Measurements from ENCODE around the gene TTC33. TPM values are rescaled to one million over a fixed set of nuclear protein-coding genes. Genes with fewer than 3 reads are reported as not detected.
"Not testable (repeated sequence)": the region's sequence is repeated elsewhere in the genome, so short reads cannot be mapped to it uniquely, and the experiment has no call there.

Gene TTC33
- total RNA-seq, 1 donor from 2014 or later, result 20.3 TPM

- peak; percentile 5 for DNase-seq
Observed at GRCh38 chr5:40605295-40605958, 150.3 kb downstream of the TTC33 start.

DNA sequence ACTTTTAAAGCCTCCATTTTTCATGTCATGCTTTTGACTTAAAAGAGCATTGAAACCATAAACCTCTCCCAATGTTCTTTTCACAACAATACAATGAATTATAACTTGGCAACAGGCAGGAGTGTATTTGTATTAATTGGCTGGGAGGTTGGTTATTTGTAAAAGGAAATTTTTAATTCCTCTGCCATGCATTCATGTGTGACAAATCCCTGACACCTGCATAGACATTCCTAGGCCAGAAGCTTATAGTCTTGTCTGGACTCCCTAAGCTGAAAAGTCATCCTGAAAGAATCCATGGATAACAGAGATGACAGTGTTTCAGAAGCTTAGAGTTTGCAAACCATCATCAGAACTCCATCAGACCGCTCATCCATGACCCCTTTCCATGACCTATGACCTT is 152.4 kb downstream of the TTC33 start:
- DNase-seq, result peak; percentile 58

- no peak for DNase-seq
Observed at GRCh38 chr5:40601198-40601868, 154.4 kb downstream of the TTC33 start.

DNA sequence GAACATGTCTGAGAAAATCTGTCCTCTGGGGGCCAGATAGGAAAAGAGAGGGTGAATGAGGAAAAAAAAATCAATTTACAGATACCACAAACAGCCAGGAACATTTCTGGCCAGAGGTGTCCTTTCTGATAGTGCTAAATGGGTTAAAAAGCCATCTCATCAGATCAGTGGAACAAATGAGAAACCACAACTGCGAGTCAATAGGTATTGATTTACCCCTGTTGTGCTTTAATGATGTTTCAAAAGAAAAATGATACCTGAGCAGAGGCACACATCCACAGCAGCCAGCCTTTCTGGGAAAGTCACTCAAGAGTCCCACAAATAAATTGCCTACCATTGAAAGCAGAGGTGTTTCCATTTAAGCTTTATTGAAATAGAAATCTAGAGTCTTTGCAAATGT is 155.4 kb downstream of the TTC33 start:
- DNase-seq, result no peak

GRCh38 chr5:40599676-40600075 is 156.1 kb downstream of the TTC33 start:
- no peak for DNase-seq

- DNase-seq, result peak; percentile 19
Observed at GRCh38 chr5:40594811-40595210, 160.9 kb downstream of the TTC33 start.

DNA sequence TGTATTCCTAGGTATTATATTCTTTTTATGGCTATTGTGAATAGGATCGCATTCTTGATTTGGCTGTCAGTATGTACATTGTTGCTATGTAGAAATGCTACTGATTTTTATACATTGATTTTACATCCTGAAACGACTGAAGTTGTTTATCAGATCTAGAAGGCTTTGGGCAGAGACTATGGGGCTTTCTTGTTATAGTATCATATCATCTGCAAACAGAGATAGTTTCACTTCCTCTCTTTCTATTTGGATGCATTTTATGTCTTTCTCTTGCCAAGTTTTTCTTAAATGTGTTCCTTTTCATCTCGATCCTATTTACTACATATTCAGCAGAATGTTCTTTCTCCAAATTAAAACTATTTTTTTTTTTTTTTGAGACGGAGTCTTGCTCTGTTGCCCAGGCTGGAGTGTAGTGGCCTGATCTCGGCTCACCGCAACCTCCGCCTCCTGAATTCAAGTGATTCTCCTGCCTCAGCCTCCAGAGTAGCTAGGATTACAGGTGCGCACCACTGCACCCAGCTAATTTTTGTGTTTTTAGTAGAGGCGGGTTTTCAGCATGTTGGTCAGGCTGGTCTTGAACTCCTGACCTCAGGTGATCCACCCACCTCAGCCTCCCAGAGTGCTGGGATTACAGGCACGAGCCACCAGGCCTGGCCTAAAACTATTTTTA is 163.9 kb downstream of the TTC33 start:
- peak; percentile 40 for DNase-seq

- no peak for DNase-seq
Observed at GRCh38 chr5:40587376-40587775, 168.4 kb downstream of the TTC33 start.

GRCh38 chr5:40585537-40586267 is 170.1 kb downstream of the TTC33 start:
- no peak for DNase-seq

DNA sequence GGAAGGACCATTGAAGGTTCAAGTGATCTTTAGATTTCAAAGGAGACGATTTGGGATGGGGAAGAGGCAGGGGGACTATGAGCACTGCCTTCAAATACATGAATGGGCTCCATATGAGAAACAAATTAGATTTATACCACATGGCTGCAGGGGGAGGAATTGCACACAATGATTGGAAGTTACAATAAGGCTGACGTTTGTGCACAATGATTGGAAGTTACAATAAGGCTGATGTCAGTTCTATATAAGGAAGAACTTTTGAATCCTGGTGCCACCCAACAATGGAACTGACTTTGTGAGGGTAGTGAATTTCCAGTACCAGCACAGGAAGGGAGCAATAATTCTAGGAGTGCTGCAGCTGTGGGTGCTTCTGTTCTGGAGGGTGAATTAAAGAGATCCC is 171.7 kb downstream of the TTC33 start:
- no peak for DNase-seq

GRCh38 chr5:40578501-40579451 is 177.0 kb downstream of the TTC33 start:
- peak; percentile 56 for DNase-seq

- no peak for DNase-seq
Observed at GRCh38 chr5:40577718-40578117, 178.0 kb downstream of the TTC33 start.

- no peak for DNase-seq
Observed at GRCh38 chr5:40575921-40576320, 179.8 kb downstream of the TTC33 start.

DNA sequence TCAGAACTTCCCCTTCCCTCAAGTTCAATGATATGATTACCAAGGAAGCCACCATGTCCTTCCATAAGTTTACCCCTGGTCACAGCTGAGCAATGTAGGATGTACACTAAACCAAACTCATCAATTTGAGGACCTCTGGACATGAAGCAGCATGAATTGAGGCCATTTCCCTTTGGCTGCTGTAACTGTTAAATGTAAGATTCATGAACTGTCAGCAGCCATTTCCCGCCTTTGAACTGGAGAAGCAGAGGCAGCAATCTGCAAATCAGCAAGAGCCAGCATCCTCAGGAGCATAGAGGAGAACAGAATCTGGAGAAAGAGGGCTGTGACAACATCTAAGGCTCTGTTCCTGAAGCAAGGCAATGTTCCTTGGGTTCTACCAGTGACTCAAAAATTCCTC is 180.3 kb downstream of the TTC33 start:
- no peak for DNase-seq

DNA sequence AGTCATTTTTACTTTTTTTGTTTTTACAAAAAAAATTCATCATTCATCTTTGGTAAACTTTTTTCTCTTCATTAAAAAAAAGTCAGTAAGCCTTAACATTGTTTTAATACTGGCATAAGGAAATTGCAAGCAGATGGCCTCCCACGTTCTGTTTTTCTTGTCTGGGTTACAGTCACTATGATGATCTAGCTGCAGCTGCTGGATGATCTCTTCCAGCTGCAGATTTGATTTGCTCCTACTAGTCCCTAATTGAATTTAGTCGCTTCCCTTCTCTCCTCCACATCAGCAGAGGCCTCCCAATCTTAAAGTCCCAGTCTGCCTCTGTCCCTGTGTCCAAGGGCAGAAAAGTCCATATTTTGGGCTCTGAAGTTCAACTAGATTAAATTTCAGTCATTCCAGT is 182.8 kb downstream of the TTC33 start:
- DNase-seq, result no peak

- no peak for DNase-seq
Observed at GRCh38 chr5:40572391-40572790, 183.4 kb downstream of the TTC33 start.

DNA sequence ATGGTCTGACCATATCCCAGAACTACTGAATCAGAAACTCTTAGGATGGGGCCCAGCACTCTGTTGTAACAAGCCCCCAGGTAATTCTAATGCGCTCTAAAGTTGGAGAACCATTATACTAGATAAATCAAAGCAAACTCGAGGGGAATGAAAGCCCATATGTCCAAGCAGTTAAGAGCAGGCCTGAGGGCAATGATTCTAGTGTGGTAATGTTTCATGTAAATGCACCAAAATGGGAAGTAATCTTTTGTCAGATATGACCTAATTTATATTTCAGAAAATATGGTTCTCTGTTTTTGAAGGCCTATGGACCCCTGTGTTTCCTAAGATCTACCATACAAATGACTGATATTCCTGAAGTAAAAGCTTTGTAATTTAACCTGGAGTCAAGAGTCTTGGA is 184.0 kb downstream of the TTC33 start:
- DNase-seq, result no peak

GRCh38 chr5:40570408-40571129 is 185.2 kb downstream of the TTC33 start:
- peak; percentile 79 for DNase-seq

DNA sequence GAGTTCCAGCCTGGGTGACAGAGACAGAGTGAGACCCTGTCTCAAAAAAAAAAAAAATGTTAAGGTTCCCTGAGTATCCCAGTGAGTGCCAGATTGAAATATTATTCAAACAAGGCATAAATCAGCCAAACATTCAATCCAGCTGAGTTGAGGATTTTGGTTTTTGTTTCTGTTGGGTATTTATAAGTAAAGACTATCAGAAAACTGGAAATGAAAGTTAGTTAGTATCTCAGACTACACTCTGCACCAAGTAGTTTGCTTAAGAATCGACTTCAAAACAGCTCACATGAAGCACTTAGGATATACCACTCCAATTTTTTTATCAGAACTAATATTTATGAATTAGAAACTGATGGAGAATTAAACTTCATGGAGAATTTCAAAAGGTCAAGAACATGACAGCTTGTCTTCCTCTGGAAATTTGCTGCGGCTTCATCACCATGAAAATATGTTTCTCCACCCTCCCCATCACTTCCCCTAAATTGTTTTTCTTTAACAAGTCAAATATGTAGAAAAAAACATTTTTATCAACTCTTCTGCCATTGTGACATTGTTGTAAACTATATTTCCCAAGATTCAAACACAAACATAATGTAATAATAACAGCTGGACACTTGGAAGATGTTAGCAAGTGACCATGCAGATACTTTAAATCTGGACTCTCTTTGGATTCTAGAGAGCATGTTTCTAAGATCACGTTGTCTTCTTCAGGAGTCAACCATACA is 186.1 kb downstream of the TTC33 start:
- DNase-seq, result peak; percentile 47

DNA sequence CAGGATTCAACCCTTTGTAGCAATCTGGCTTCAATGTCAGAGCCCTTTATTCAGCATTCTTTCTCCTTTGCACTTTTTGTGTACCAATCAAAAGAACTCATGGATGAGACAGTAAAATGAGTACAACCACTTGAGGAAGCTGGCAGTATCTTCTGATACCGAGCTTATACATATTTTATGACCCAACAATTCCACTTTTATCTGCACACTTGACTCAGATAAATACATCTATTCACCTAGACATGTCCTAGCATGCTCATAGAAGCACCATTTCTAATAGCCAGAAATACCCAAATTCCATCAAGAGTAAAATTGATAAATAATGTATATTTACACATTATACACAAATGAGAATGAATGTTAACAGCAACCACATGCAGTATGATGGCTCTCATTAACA is 187.2 kb downstream of the TTC33 start:
- DNase-seq, result no peak

GRCh38 chr5:40563173-40563572 is 192.6 kb downstream of the TTC33 start:
- DNase-seq, result not testable (repeated sequence)

All from dermis blood vessel endothelial cell (primary cell).